GM10266 (cell line): ENCODE measurements around the gene MEF2D.
A peak's percentile ranks its signal among the peaks of the same experiment; 100 is the strongest.

Source experiments
- DNase-seq: peaks from one replicate; pipeline ENCODE4 v3.0.0; 2012; ENCODE audit errors: extremely low spot score
- TF ChIP-seq, protein P1 (sequence below): IDR thresholded peaks from 2 replicates; pipeline ENCODE4 v1.5.1; 2012; ENCODE audit warnings: mild to moderate bottlenecking, low read depth; ENCODE audit not compliant: control insufficient read depth, insufficient read depth; ENCODE audit errors: missing control alignments

Gene MEF2D

GRCh38 chr1:156500793-156501506 lies 375 bp upstream of the MEF2D start:
- DNase-seq, result peak; percentile 98
- TF ChIP-seq, protein P1, sequence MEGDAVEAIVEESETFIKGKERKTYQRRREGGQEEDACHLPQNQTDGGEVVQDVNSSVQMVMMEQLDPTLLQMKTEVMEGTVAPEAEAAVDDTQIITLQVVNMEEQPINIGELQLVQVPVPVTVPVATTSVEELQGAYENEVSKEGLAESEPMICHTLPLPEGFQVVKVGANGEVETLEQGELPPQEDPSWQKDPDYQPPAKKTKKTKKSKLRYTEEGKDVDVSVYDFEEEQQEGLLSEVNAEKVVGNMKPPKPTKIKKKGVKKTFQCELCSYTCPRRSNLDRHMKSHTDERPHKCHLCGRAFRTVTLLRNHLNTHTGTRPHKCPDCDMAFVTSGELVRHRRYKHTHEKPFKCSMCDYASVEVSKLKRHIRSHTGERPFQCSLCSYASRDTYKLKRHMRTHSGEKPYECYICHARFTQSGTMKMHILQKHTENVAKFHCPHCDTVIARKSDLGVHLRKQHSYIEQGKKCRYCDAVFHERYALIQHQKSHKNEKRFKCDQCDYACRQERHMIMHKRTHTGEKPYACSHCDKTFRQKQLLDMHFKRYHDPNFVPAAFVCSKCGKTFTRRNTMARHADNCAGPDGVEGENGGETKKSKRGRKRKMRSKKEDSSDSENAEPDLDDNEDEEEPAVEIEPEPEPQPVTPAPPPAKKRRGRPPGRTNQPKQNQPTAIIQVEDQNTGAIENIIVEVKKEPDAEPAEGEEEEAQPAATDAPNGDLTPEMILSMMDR, result peak; percentile 76

GRCh38 chr1:156499842-156500542 lies 583 bp downstream of the MEF2D start:
- TF ChIP-seq, protein P1, result no peak
- DNase-seq, result no peak

- no peak for DNase-seq
Measured at GRCh38 chr1:156499194-156499841, 1.3 kb downstream of the MEF2D start.

DNA sequence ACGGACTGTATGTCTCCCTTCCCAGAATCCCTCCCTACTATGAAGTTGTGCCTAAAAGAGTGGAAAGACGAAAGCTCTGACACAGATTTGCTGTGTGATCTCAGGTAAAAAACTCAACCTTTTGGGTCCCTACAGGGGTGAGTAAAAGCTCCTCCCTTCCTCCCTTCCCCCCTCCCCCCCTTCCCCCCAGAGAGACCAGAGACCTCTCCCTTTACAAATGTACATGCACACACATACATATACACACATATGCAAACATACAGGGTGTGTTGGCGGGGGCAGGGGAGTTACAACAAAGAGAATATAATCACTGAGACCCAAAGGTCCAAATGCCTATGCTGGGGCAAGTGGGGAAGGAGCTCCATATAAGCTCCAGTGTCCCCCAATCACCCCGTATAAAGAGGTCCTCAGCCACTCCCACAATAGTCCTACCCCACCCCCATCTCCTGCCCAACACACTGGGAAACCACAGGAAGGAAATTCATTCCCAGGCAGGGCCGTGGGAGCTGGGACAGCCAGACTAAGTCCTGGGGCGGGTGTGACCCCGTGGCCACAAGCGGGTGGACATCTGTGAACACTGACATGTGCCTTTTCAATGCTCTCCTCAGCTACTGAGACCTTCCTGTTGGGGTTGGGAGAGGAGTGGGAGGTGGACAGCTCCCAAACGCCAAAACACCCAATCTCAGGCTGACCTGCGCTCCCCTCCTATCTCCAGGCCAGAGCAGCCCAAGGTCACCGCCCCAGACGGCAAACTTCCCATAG lies 2.0 kb downstream of the MEF2D start:
- DNase-seq, result no peak
- TF ChIP-seq, protein P1, result no peak

More at GRCh38 chr1:156499194-156499841, 1.3 kb downstream of the MEF2D start:
- TF ChIP-seq, protein P1, result no peak

DNA sequence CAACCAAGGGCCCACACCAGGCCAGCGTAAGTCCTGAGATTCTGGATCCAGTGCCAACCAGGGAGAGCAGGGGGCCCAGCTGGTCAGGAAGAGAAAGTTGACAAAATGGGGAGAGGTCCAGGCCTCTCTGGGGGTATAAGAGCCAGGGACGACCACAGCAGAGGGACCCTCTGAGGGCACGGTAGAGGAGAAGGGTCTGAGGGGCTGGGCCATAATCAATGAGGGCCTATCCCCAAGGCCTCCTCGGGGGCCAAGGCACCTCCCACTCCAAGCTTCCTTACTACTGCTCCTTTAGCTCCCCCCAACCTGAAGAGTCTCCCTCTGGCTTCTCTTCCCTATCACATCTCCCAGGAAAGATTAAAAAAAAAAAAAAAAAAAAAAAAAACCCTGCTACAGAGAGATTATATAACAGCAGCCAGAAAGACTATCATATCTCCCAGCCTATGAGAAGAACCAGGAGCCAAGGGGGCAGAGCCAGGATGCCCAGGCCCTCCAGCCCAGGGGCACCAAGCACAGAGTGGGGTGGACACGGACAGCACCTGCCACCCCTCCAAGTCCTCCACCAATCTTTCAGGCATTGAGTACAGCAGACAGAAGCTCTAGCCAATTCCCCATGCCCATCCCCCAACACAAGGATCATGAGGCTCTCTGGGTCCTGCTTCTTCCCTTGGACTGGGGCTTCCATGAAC lies 2.7 kb downstream of the MEF2D start:
- TF ChIP-seq, protein P1, result no peak
- no peak for DNase-seq

GRCh38 chr1:156497078-156497742 lies 3.4 kb downstream of the MEF2D start:
- TF ChIP-seq, protein P1, result no peak

More at GRCh38 chr1:156497078-156497742, 3.4 kb downstream of the MEF2D start:
- no peak for DNase-seq
